GM21717 (cell line): ENCODE measurements around the gene CDHR3.
"Not testable (repeated sequence)": the region's sequence is repeated elsewhere in the genome, so short reads cannot be mapped to it uniquely, and the experiment has no call there.

ENCODE experiments used
- ATAC-seq: cut with Tn5 transposase; IDR thresholded peaks from one replicate; pipeline ENCODE4 v1.9.1; 2021; ENCODE audit warnings: mild to moderate bottlenecking, moderate library complexity; ENCODE audit not compliant: unreplicated experiment

Gene CDHR3

GRCh38 chr7:105955651-105956466, 7.2 kb upstream of the CDHR3 start:
- ATAC-seq = not testable (repeated sequence)

- no peak for ATAC-seq
These were observed 5.1 kb upstream of the CDHR3 start for GRCh38 chr7:105958012-105958411.

GRCh38 chr7:105962353-105962752, 711 bp upstream of the CDHR3 start:
- ATAC-seq = no peak

- no peak for ATAC-seq
These were observed 8.8 kb downstream of the CDHR3 start for GRCh38 chr7:105971845-105972244.

GRCh38 chr7:105972276-105972675, 9.2 kb downstream of the CDHR3 start:
- no peak for ATAC-seq

- no peak for ATAC-seq
These were observed 11.4 kb downstream of the CDHR3 start for GRCh38 chr7:105974471-105974870.

- ATAC-seq = no peak
These were observed 12.8 kb downstream of the CDHR3 start for GRCh38 chr7:105975770-105976417.

- no peak for ATAC-seq
These were observed 13.8 kb downstream of the CDHR3 start for GRCh38 chr7:105976868-105977267.

GRCh38 chr7:105978035-105978434, 15.0 kb downstream of the CDHR3 start:
- ATAC-seq = no peak

GRCh38 chr7:105978974-105979373, 15.9 kb downstream of the CDHR3 start:
- ATAC-seq = no peak

- ATAC-seq = no peak
These were observed 16.3 kb downstream of the CDHR3 start for GRCh38 chr7:105979405-105979804.

GRCh38 chr7:105980645-105981396, 17.8 kb downstream of the CDHR3 start:
- ATAC-seq = no peak

GRCh38 chr7:105982388-105982787, 19.3 kb downstream of the CDHR3 start:
- no peak for ATAC-seq

- ATAC-seq = not testable (repeated sequence)
These were observed 21.7 kb downstream of the CDHR3 start for GRCh38 chr7:105984808-105985207.

GRCh38 chr7:105985229-105985628, 22.2 kb downstream of the CDHR3 start:
- no peak for ATAC-seq

- ATAC-seq = no peak
These were observed 22.7 kb downstream of the CDHR3 start for GRCh38 chr7:105985672-105986215.

- no peak for ATAC-seq
These were observed 24.0 kb downstream of the CDHR3 start for GRCh38 chr7:105987046-105987445.

GRCh38 chr7:105988276-105988675, 25.2 kb downstream of the CDHR3 start:
- no peak for ATAC-seq

- ATAC-seq = no peak
These were observed 26.1 kb downstream of the CDHR3 start for GRCh38 chr7:105989191-105989590.

GRCh38 chr7:105989686-105990085, 26.6 kb downstream of the CDHR3 start:
- ATAC-seq = no peak

- ATAC-seq = no peak
These were observed 27.1 kb downstream of the CDHR3 start for GRCh38 chr7:105990141-105990540.
